Endothelial cell of umbilical vein (primary cell): ENCODE results near the gene DESI1.

Source experiments
- CTCF ChIP-seq, 2 donors: IDR thresholded peaks; 1 replicate in 1 of 2; 2 replicates in 1 of 2; pipeline ENCODE4 v1.5.1; 2011; ENCODE audit warnings: low read length in 2 of 2, mild to moderate bottlenecking in 2 of 2, moderate library complexity in 2 of 2, control low read depth in 1 of 2, inconsistent platforms in 1 of 2, low read depth in 1 of 2; ENCODE audit not compliant: insufficient read depth in 1 of 2; ENCODE audit errors: extremely low read depth in 1 of 2
- EZH2 ChIP-seq: IDR thresholded peaks from 2 replicates; pipeline ENCODE4 v1.6.1; 2012; ENCODE audit warnings: borderline replicate concordance, low read depth, mild to moderate bottlenecking, moderate library complexity, low read length, inconsistent platforms; ENCODE audit not compliant: severe bottlenecking
- FOS ChIP-seq: IDR thresholded peaks from 2 replicates; pipeline ENCODE4 v1.6.1; 2011; ENCODE audit warnings: mild to moderate bottlenecking, low read length, moderate library complexity, borderline replicate concordance; ENCODE audit not compliant: insufficient read depth
- GATA2 ChIP-seq: IDR thresholded peaks from 2 replicates; pipeline ENCODE4 v1.7.0; 2011; ENCODE audit warnings: low read depth, mild to moderate bottlenecking, moderate library complexity, mixed read lengths, low read length; ENCODE audit not compliant: insufficient read length, insufficient read depth
- JUN ChIP-seq: IDR thresholded peaks from 2 replicates; pipeline ENCODE4 v1.6.1; 2011; ENCODE audit warnings: borderline replicate concordance, low read depth; ENCODE audit not compliant: insufficient read length, insufficient read depth
- MAX ChIP-seq: IDR thresholded peaks from 2 replicates; pipeline ENCODE4 v1.6.1; 2011; ENCODE audit not compliant: insufficient read depth, insufficient read length
- MYC ChIP-seq: IDR thresholded peaks from one replicate; pipeline ENCODE4 v1.6.1; 2011; ENCODE audit warnings: mild to moderate bottlenecking, low read depth, low read length
- POLR2A ChIP-seq: IDR thresholded peaks from 2 replicates; pipeline ENCODE4 v1.6.1; 2012; ENCODE audit warnings: low read depth, mild to moderate bottlenecking, control low read depth, low read length
- POLR2AphosphoS5 ChIP-seq: IDR thresholded peaks from 2 replicates; pipeline ENCODE4 v1.6.1; 2012; ENCODE audit warnings: low read depth, mild to moderate bottlenecking, control low read depth, low read length, moderate library complexity; ENCODE audit not compliant: insufficient read depth

GRCh38 chr22:41562461-41562860 is 58.4 kb downstream of the DESI1 start:
- TF ChIP-seq CTCF (IDR thresholded peaks at IDR 0.05; ENCODE audit: extremely low read depth in 1 of 2, insufficient read depth in 1 of 2, low read depth in 1 of 2, low read length in 2 of 2) (no peak), EZH2 (no peak), FOS (no peak), POLR2AphosphoS5 (no peak), POLR2A (no peak), MYC (no peak), MAX (no peak), GATA2 (no peak), JUN (no peak)
